SK-N-SH (cell line): Measurements from ENCODE around the gene BRD7. TPM values are rescaled to one million over a fixed set of nuclear protein-coding genes. Genes with fewer than 3 reads are reported as not detected.
A peak's percentile ranks its signal among the peaks of the same experiment; 100 is the strongest.

Experiments
- CTCF ChIA-PET: fragments of 300-600, 350-600 bp; formaldehyde crosslinking; extraction: SDS; loops from one replicate; lab custom pipeline; 2021; lab: Yijun Ruan, JAX
- POLR2A ChIA-PET: fragments of 350-600 bp; sonication (Branson Sonifier 250); formaldehyde crosslinking; extraction: SDS; loops from one replicate; lab custom pipeline; 2020; ENCODE audit warnings: antibody characterized with exemption, inconsistent platforms; lab: Yijun Ruan, JAX
- DNase-seq: peaks from one replicate; pipeline ENCODE4 v3.0.0; 2012
- H2AFZ ChIP-seq: fragments of 200-600 bp; sonication (generic); 2 replicates; pipeline ENCODE4 v1.8.1; 2016; ENCODE audit warnings: antibody characterized with exemption, mild to moderate bottlenecking, low read depth
- H3F3A ChIP-seq: fragments of 200-600 bp; sonication (generic); replicated peaks from 2 replicates; pipeline ENCODE3; 2016; ENCODE audit warnings: antibody characterized with exemption, mild to moderate bottlenecking; ENCODE audit not compliant: insufficient read depth
- H3K27ac ChIP-seq, 2 experiments: fragments of 200-500 bp in 1 of 2; fragments of 200-600 bp in 1 of 2; sonication (Bioruptor generic) in 1 of 2; sonication (generic), shearing (Covaris generic) in 1 of 2; 2 replicates each; pipeline versions ENCODE4 v1.5.1 to v1.6.1; 2014 to 2016; ENCODE audit warnings: low read depth in 2 of 2, inconsistent platforms in 1 of 2, low read length in 1 of 2, mild to moderate bottlenecking in 1 of 2, mixed read lengths in 1 of 2
- H3K27me3 ChIP-seq: fragments of 200-600 bp; sonication (generic), shearing (Covaris generic); 2 replicates; pipeline ENCODE4 v1.6.1; 2016; ENCODE audit warnings: mixed run types; ENCODE audit not compliant: insufficient read depth
- H3K36me3 ChIP-seq, 2 experiments: fragments of 200-500 bp in 1 of 2; fragments of 200-600 bp in 1 of 2; sonication (Bioruptor generic) in 1 of 2; sonication (generic) in 1 of 2; replicated peaks in 1 of 2; 2 replicates each; pipeline versions ENCODE3 to v1.5.1; 2014 to 2016; ENCODE audit warnings: low read length in 1 of 2, mild to moderate bottlenecking in 1 of 2; ENCODE audit not compliant: insufficient read depth in 2 of 2, control insufficient read depth in 1 of 2
- H3K4me1 ChIP-seq, 2 experiments: fragments of 200-500 bp in 1 of 2; fragments of 200-600 bp in 1 of 2; sonication (Bioruptor generic) in 1 of 2; sonication (generic), shearing (Covaris generic) in 1 of 2; 2 replicates each; pipeline versions ENCODE4 v1.5.1 to v1.6.1; 2014 to 2016; ENCODE audit warnings: low read depth in 1 of 2, low read length in 1 of 2, mixed run types in 1 of 2; ENCODE audit not compliant: insufficient read depth in 2 of 2, control insufficient read depth in 1 of 2
- H3K4me2 ChIP-seq: fragments of 200-600 bp; sonication (generic), shearing (Covaris generic); 2 replicates; pipeline ENCODE4 v1.6.1; 2017; ENCODE audit warnings: mixed run types
- H3K4me3 ChIP-seq, 2 experiments: fragments of 200-500 bp in 1 of 2; fragments of 200-600 bp in 1 of 2; sonication (Bioruptor generic) in 1 of 2; sonication (generic), shearing (Covaris generic) in 1 of 2; 2 replicates each; pipeline versions ENCODE4 v1.5.1 to v1.8.1; 2014 to 2016; ENCODE audit warnings: low read depth in 2 of 2, inconsistent platforms in 1 of 2, low read length in 1 of 2, mild to moderate bottlenecking in 1 of 2, mixed read lengths in 1 of 2, moderate library complexity in 1 of 2
- H3K79me2 ChIP-seq: fragments of 200-600 bp; sonication (generic); 2 replicates; pipeline ENCODE4 v1.8.1; 2017; ENCODE audit warnings: mild to moderate bottlenecking; ENCODE audit not compliant: insufficient read depth
- H3K9ac ChIP-seq: fragments of 200-600 bp; sonication (generic); 2 replicates; pipeline ENCODE4 v1.6.1; 2017; ENCODE audit warnings: mixed run types
- H3K9me2 ChIP-seq: fragments of 200-600 bp; sonication (generic); 2 replicates; pipeline ENCODE4 v1.6.1; 2017; ENCODE audit warnings: mixed run types
- H3K9me3 ChIP-seq: fragments of 200-600 bp; sonication (generic); 2 replicates; pipeline ENCODE4 v1.6.1; 2017; ENCODE audit warnings: mixed run types, mild to moderate bottlenecking, moderate library complexity
- H4K20me1 ChIP-seq: fragments of 200-600 bp; sonication (generic); 2 replicates; pipeline ENCODE4 v1.6.1; 2017; ENCODE audit warnings: mild to moderate bottlenecking, mixed run types; ENCODE audit not compliant: insufficient read depth
- CHD2 ChIP-seq: fragments of 150-350 bp; IDR thresholded peaks from 2 replicates; pipeline ENCODE4 v1.6.1; 2018; ENCODE audit warnings: low read length; ENCODE audit not compliant: partially characterized antibody
- CTCF ChIP-seq: fragments of 200-600 bp; sonication (generic); IDR thresholded peaks from 2 replicates; pipeline ENCODE4 v1.6.1; 2017; ENCODE audit warnings: antibody characterized with exemption, mild to moderate bottlenecking, moderate library complexity
- FOSL2 ChIP-seq: IDR thresholded peaks from 2 replicates; pipeline ENCODE4 v1.4.0; 2012; ENCODE audit warnings: low read depth, mild to moderate bottlenecking, moderate library complexity, borderline replicate concordance
- GATA2 ChIP-seq: sonication (generic); formaldehyde crosslinking; IDR thresholded peaks from 2 replicates; pipeline ENCODE4 v1.5.0; 2020; ENCODE audit warnings: mild to moderate bottlenecking, missing genetic modification reagents
- JUND ChIP-seq: IDR thresholded peaks from 2 replicates; pipeline ENCODE4 v1.4.0; 2012
- MAX ChIP-seq: IDR thresholded peaks from 2 replicates; pipeline ENCODE4 v1.4.0; 2012; ENCODE audit warnings: low read depth
- MXI1 ChIP-seq: IDR thresholded peaks from 2 replicates; pipeline ENCODE4 v1.6.1; 2012; ENCODE audit warnings: mild to moderate bottlenecking, low read depth, low read length, improper control_type of control experiment
- NFIC ChIP-seq: IDR thresholded peaks from 2 replicates; pipeline ENCODE4 v1.4.0; 2012; ENCODE audit warnings: borderline replicate concordance
- POLR2AphosphoS5 ChIP-seq: IDR thresholded peaks from 2 replicates; pipeline ENCODE4 v1.6.1; 2012; ENCODE audit warnings: low read depth, low read length
- RFX5 ChIP-seq: IDR thresholded peaks from 2 replicates; pipeline ENCODE4 v1.6.1; 2012; ENCODE audit warnings: mild to moderate bottlenecking, improper control_type of control experiment, low read length
- YY1 ChIP-seq: IDR thresholded peaks from 2 replicates; pipeline ENCODE4 v1.4.0; 2012; ENCODE audit warnings: low read depth, mild to moderate bottlenecking
- WGBS: methylation state at CpG from one replicate; pipeline ENCODE4 v1.1.6; 2017; ENCODE audit warnings: low lambda C conversion rate; 5-methylcytosine and 5-hydroxymethylcytosine counted together
- polyA plus RNA-seq, 3 experiments: library from polyadenylated mRNA; depleted of rRNA; stranded (reverse); fragments of >200 nt; gene quantifications; 2 replicates each; pipeline ENCODE4 v1.2.3, GENCODE V29; 2012

Gene BRD7
- polyA plus RNA-seq, 1 of the 3 experiments (the other 2 are of a cell fraction) = 32.9 TPM

GRCh38 chr16:50313596-50314478, 55.0 kb downstream of the BRD7 start:
- peaks cover 40 to 64% of the 10 kb centered on the region in 2 experiments for H3K36me3 ChIP-seq
- ChIA-PET CTCF (interaction anchor here (0.6 to 3.0 kb wide), 11 partner anchors 10 to 352 kb away, joined by 3 to 14 read pairs (median 4); no protein-coding TSS in a partner anchor), POLR2A (no interaction called here)
- H4K20me1 ChIP-seq = no peaks in the 10 kb centered on the region
- H3K27me3 ChIP-seq = no peaks in the 10 kb centered on the region
- no peak overlapping the region for H3K4me2 ChIP-seq
- 92% methylated on average over 19 of the region's 31 CpGs for WGBS
- no peak overlapping the region for H2AFZ ChIP-seq
- H3K79me2 ChIP-seq = no peaks in the 10 kb centered on the region
- peaks cover 0 to 52% of the 10 kb centered on the region in 2 experiments; a peak in 2 of 4 replicates for H3K4me1 ChIP-seq
- H3K9me2 ChIP-seq = no peaks in the 10 kb centered on the region
- no peak for DNase-seq
- no peak for TF ChIP-seq JUND
- no peak for TF ChIP-seq YY1
- no peak for TF ChIP-seq FOSL2
- no peak for TF ChIP-seq GATA2 (CRISPR knock-in tag)
- no peak for TF ChIP-seq MXI1
- TF ChIP-seq CTCF = no peak
- TF ChIP-seq CHD2 = no peak
- no peak for TF ChIP-seq NFIC
- TF ChIP-seq MAX = no peak
- H3K9me3 ChIP-seq = no peaks in the 10 kb centered on the region
- no peak overlapping the region for H3K9ac ChIP-seq
- peak overlapping the region in 1 of 2 experiments; percentile 16; a peak in 1 of 4 replicates for H3K27ac ChIP-seq
- H3F3A ChIP-seq = no peaks in the 10 kb centered on the region
- no peak overlapping the region for H3K4me3 ChIP-seq

GRCh38 chr16:50311891-50312501, 56.8 kb downstream of the BRD7 start:
- H3K9ac ChIP-seq = no peak overlapping the region
- H3K4me3 ChIP-seq = no peak overlapping the region
- WGBS = 93% methylated on average over 22 of the region's 22 CpGs
- no peaks in the 10 kb centered on the region for H3F3A ChIP-seq
- H3K36me3 ChIP-seq = peaks cover 26 to 46% of the 10 kb centered on the region in 2 experiments
- no peak overlapping the region; a peak in 1 of 4 replicates for H3K27ac ChIP-seq
- H3K27me3 ChIP-seq = no peaks in the 10 kb centered on the region
- H3K4me2 ChIP-seq = no peak overlapping the region
- TF ChIP-seq POLR2AphosphoS5 (0 out of 2 replicates have a peak, but pooled peaks have one; percentile 35), RFX5 (no peak)
- H2AFZ ChIP-seq = no peak overlapping the region
- POLR2A ChIA-PET = no interaction called here
- no peak for DNase-seq
- H3K9me3 ChIP-seq = no peaks in the 10 kb centered on the region
- H4K20me1 ChIP-seq = no peaks in the 10 kb centered on the region
- peaks cover 0 to 55% of the 10 kb centered on the region in 2 experiments; a peak in 2 of 4 replicates for H3K4me1 ChIP-seq
- no peaks in the 10 kb centered on the region for H3K9me2 ChIP-seq
- H3K79me2 ChIP-seq = no peaks in the 10 kb centered on the region
- CTCF ChIA-PET = interaction anchor here (1.1 kb wide), 1 partner anchor 15 kb away, joined by 4 read pairs; no protein-coding TSS in a partner anchor
